ENCODE results near the gene PICALM.

Gene PICALM

GRCh38 chr11:86046116-86046515, 22.8 kb downstream of the PICALM start:
- DNase-seq: no peak

GRCh38 chr11:86043765-86044503, 24.9 kb downstream of the PICALM start:
- DNase-seq: no peak

GRCh38 chr11:86041975-86042378, 26.9 kb downstream of the PICALM start:
- DNase-seq: no peak

DNA sequence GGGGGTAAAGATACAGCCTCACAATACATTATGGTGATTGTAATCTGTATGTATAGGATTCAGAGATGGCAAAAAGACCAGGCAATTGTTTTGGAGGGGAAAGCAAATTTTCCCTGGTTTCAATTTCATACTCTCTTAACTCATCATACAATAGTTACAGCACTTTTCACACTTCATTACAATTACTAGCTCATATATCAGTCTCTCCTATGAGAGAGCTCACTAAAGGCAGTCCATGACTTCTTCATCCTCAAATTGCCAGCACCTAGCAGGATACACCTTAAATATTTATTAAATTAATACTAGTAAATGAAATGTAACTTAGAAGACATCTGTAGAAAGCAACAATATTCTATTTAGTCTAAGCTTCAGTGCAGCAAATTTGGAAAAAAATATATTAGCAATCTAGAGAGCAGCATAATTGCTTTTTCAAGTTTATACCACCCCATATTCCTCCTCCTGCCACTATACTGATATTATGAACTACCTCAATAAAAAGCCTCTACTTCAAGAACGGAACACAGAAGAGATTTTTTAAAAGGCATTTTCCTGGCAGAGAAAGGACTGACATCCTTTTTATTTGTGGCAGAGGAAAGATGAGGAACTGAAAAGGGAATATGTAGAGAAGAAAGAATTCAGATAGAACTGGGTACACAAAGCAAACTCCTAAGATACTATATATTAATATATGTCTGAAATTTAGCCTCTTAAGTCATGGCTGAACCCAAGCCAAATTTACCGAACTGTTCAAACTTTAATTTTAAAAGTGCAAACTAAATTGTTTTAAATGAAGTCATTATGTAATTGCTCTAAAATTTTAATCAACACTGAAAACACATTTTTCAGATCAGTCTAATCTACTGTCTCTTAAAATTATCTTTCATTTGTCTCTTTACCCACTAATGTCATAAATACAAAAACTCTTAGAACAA, 27.7 kb downstream of the PICALM start:
- no peak for DNase-seq

DNA sequence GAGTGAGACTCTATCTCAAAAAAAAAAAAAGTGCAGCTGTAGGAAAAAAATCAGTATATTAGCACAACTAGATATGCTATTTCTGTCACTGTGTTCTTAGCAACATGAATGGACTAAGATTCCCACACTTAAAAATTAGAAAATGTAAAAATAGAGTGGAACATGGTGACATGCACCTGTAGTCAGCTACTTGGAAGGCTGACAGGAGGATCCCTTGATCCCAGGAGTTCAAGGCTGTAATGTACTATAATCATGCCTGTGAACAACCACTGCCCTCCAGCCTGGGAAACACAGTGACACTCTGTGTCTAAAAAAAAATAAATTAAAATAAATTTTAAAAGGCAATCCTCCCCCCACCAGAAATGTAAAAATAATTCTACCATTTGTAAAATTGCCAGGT, 29.8 kb downstream of the PICALM start:
- DNase-seq: no peak

GRCh38 chr11:86037743-86038142, 31.1 kb downstream of the PICALM start:
- DNase-seq: no peak

GRCh38 chr11:86035920-86036319, 33.0 kb downstream of the PICALM start:
- DNase-seq: no peak

DNA sequence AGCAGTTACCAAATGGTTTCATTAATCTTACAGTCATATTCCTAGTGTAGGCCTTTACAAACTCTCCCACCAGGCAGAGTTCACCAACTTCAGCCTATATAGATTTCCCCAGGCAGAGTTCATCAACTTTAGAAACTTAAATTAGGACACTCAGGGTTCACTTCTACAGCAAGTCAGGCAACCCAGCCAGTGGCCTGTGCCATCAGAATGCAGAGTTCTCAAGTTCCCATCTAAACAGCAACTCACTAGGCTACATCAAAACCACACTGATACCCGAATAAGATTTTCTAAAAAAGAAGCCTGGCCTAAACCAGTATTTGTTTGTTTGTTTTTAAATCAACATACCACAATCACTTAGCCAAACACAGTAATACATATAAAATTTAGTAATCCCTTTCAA, 33.7 kb downstream of the PICALM start:
- DNase-seq: no peak

- peak; percentile 13 for DNase-seq
Measured at GRCh38 chr11:86034710-86035109, 34.2 kb downstream of the PICALM start.

DNA sequence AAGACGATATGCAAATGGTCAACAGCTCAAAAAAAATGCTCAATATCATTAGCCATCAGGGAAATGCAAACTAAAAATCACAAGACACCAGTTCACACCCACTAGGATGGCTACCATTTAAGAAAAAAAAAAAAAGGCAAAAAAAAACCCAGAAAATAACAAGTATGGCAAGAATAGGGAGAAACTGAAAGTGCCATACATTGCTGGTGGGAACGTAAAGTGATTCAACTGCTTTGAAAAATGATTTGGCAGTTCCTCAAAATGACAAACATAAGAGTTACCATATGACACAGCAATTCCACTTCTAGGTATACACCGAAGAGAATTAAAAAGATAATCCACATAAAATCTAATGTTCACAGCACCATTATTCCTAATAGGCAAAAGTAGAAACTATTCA, 47.5 kb downstream of the PICALM start:
- no peak for DNase-seq

DNA sequence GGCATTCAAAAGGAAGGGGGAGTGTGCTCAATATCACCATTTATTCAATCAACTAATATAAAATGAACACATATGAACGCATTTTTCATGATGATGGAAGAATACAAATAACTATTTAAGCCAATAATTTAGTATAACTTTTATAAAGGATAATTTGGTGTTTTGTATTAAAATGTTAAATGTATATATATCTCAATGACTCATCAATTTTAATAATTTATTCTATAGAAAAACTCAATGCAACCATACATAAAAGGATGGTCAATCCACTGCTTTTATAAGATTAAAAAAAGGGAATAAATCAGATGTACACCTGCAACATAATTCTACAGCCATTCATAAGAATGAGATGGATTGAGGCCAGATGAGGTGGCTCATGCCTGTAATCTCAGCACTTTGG, 50.6 kb downstream of the PICALM start:
- no peak for DNase-seq

DNA sequence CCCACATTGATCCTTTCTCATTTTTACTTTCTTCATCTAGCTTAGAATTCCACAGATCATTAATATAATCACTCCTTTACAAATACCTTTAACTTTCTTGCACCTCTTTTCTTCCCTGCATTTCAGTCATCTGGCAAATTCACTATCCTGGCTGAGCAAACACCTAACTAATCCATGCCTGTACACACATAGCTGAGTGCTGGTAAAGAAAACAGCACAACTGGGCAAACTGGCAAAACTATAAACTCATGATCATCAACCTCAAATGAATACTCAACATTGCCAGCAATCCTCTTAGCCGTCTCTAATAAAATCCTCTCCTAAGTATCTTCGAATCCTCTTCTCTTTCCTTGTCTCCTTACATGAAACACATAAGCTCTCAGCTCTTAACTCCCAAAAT, 52.4 kb downstream of the PICALM start:
- no peak for DNase-seq

DNA sequence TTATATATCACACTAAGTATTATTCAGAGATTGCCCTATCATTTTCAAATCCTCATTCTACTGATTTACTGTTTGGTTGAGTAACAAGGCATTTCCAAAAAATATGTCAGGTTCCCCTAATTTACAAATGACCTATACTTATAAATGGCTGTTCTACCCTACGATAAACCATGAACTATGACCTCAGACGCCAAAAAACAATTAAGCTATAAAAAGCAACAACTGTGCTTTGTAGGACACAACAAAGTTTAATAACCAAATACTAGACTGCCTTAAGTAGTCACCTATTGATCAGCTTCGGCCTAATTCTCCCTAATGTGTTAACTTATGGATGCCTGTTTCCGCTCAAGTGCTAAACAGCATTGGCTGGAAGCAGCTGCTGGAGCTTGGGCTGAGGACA, 53.2 kb downstream of the PICALM start:
- DNase-seq: no peak

GRCh38 chr11:86014221-86014620, 54.7 kb downstream of the PICALM start:
- DNase-seq: no peak

- DNase-seq: no peak
Measured at GRCh38 chr11:86013713-86014112, 55.2 kb downstream of the PICALM start.

GRCh38 chr11:86011175-86011574, 57.7 kb downstream of the PICALM start:
- no peak for DNase-seq

GRCh38 chr11:86003654-86004053, 65.2 kb downstream of the PICALM start:
- no peak for DNase-seq

- no peak for DNase-seq
Measured at GRCh38 chr11:86002431-86002830, 66.5 kb downstream of the PICALM start.

DNA sequence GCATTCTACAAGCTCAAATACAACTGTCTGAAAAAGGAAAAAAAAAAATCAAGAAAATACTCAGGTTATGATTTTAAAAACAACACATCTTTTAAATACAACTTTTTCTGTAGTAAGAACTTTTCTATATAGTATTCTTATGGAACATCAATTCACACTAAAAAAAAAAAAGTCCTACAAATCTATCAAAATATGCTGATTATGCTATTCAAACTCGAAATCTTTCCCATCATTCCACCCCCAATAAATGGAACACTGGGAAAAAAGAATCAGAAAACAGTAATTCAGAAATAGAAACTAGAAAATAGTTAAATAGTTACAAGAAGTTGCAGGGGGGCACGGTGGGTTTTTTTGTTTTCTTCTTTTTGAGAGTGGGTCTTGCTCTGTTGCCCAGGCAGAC, 77.4 kb downstream of the PICALM start:
- no peak for DNase-seq

- no peak for DNase-seq
Measured at GRCh38 chr11:85989746-85990145, 79.1 kb downstream of the PICALM start.

GRCh38 chr11:85988780-85989179, 80.1 kb downstream of the PICALM start:
- no peak for DNase-seq

DNA sequence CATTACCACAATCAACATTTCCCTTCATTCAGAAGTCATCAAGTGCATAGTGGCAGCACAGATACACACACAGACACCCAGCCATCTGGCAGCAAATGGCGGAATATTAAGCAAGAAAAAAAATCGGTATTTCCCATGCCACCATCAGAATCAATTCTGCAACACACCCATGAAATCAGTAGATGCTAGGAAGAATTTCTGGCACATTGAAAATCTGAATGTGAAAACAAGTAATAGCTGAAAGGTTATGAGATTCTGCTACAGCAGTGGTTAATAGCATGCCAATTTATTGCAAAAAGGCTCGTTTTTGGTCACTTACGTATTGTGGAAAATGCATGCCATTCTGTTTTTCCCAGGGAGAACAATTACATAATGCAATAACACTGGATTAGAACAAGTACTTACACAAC, 91.1 kb downstream of the PICALM start:
- DNase-seq: no peak

DNA sequence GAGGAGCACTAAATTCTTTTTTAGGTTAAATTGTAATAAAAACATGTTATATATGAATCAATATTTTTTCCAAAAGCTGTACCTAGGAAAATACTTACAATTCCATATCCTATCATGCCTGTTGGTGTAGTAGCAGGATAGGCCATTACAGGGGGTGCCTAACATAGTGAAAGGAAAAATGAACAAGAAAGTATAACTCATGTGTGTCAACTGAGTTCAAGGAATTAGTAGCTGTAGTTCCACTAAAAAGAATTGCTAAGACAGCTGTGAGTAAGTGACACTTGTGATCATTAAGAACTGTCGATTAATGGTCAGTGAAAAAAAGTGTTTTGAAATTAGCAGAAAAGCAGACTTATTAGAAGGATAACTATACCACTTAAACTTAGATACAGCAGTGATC, 92.4 kb downstream of the PICALM start:
- no peak for DNase-seq

GRCh38 chr11:85974122-85974521, 94.8 kb downstream of the PICALM start:
- DNase-seq: no peak
